ENCODE results near the gene NHLRC1. TPM values are rescaled to one million over a fixed set of nuclear protein-coding genes. Genes with fewer than 3 reads are reported as not detected.

Gene NHLRC1
- total RNA-seq, 1 donor, result 2.9 TPM

DNA sequence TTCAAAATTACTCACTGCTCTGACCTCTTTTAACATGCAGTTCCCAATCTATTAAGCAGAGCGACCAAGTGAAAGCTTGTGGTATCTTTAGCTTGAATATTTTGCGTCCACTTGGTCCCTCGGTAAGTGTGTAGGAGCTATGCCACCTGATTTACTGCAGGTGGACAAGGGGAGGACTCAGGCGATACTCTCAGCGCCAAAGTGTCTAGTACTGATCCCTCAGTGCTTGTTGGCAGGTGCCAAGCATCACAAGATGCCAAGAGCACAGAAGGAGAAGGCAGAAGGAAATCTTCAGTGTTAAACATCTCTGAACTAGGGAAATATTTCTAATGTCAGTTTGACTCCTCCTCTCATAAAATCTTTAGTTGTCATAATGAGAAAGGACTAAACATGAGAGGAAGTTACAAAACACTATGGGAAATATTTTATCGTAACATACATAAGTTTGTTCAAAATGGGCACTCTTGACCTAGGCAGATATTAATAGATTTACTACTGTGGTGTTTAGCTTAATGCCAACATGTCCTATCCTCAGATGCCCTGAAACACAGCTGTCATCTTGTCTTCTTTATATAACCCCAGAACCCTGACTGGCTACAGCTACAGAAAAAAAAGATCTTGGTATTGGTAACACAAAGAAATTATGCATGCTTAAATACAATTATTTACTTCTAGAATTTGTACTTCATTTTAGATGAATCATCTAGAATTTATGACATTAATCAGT is 19.5 kb downstream of the NHLRC1 start:
- TF ChIP-seq, protein P1, sequence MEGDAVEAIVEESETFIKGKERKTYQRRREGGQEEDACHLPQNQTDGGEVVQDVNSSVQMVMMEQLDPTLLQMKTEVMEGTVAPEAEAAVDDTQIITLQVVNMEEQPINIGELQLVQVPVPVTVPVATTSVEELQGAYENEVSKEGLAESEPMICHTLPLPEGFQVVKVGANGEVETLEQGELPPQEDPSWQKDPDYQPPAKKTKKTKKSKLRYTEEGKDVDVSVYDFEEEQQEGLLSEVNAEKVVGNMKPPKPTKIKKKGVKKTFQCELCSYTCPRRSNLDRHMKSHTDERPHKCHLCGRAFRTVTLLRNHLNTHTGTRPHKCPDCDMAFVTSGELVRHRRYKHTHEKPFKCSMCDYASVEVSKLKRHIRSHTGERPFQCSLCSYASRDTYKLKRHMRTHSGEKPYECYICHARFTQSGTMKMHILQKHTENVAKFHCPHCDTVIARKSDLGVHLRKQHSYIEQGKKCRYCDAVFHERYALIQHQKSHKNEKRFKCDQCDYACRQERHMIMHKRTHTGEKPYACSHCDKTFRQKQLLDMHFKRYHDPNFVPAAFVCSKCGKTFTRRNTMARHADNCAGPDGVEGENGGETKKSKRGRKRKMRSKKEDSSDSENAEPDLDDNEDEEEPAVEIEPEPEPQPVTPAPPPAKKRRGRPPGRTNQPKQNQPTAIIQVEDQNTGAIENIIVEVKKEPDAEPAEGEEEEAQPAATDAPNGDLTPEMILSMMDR (IDR thresholded peaks at IDR 0.05; ENCODE audit: extremely low read depth, low read depth, low read length), result no peak
- H3K4me3 ChIP-seq (ENCODE audit: insufficient read depth, low read length), result no peak overlapping the region
- no peaks in the 10 kb centered on the region for H3K9me3 ChIP-seq (ENCODE audit: low read depth, low read length)
- H3K36me3 ChIP-seq (ENCODE audit: insufficient read depth, low read length), result no peaks in the 10 kb centered on the region
- no peaks in the 10 kb centered on the region for H4K20me1 ChIP-seq (ENCODE audit: insufficient read depth, low read length)
- no peak for DNase-seq (ENCODE audit: insufficient read length, low spot score, missing footprints)
- H3K27me3 ChIP-seq (ENCODE audit: insufficient read depth, low read length), result no peaks in the 10 kb centered on the region
- no peaks in the 10 kb centered on the region for H3K79me2 ChIP-seq (ENCODE audit: insufficient read depth, low read length)
- peaks cover 8% of the 10 kb centered on the region for H3K4me1 ChIP-seq (ENCODE audit: insufficient read depth, low read length)
- H2AFZ ChIP-seq (ENCODE audit: low read length), result no peak overlapping the region
- H3K27ac ChIP-seq (ENCODE audit: low read depth, low read length), result no peak overlapping the region
- no peak overlapping the region for H3K4me2 ChIP-seq (ENCODE audit: insufficient read depth, low read length)

DNA sequence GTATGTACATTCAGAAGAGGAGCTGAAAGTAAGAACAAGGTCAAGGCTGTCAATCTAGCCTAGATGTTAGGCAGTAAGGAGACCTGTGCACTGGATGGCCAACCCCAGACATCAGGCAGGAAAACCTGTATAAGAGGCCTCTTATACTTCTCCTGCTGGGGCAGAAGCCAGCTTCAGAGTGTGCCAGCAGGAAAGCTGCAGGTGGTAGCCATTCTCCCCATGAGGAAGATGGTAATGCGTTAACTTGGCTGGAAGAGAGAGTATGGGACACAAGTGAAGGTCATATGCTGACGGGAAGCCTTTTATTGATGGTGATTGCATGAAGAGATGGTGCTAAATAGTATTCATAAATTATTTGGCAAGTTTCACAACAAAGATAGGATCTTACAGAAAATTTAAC is 20.6 kb downstream of the NHLRC1 start:
- H2AFZ ChIP-seq (ENCODE audit: low read length), result peak overlapping the region; percentile 12
- DNase-seq (ENCODE audit: insufficient read length, low spot score, missing footprints), result no peak
- H4K20me1 ChIP-seq (ENCODE audit: insufficient read depth, low read length), result no peaks in the 10 kb centered on the region
- H3K27ac ChIP-seq (ENCODE audit: low read depth, low read length), result no peak overlapping the region
- TF ChIP-seq, protein P1 (IDR thresholded peaks at IDR 0.05; ENCODE audit: extremely low read depth, low read depth, low read length), result no peak
- no peak overlapping the region for H3K4me3 ChIP-seq (ENCODE audit: insufficient read depth, low read length)
- H3K79me2 ChIP-seq (ENCODE audit: insufficient read depth, low read length), result no peaks in the 10 kb centered on the region
- peaks cover 8% of the 10 kb centered on the region for H3K4me1 ChIP-seq (ENCODE audit: insufficient read depth, low read length)
- H3K4me2 ChIP-seq (ENCODE audit: insufficient read depth, low read length), result no peak overlapping the region
- no peaks in the 10 kb centered on the region for H3K36me3 ChIP-seq (ENCODE audit: insufficient read depth, low read length)
- no peaks in the 10 kb centered on the region for H3K9me3 ChIP-seq (ENCODE audit: low read depth, low read length)
- H3K27me3 ChIP-seq (ENCODE audit: insufficient read depth, low read length), result no peaks in the 10 kb centered on the region

- no peaks in the 10 kb centered on the region for H3K27me3 ChIP-seq (ENCODE audit: insufficient read depth, low read length)
- H3K4me1 ChIP-seq (ENCODE audit: insufficient read depth, low read length), result peaks cover 8% of the 10 kb centered on the region
- no peaks in the 10 kb centered on the region for H3K36me3 ChIP-seq (ENCODE audit: insufficient read depth, low read length)
- H3K4me2 ChIP-seq (ENCODE audit: insufficient read depth, low read length), result no peak overlapping the region
- H3K4me3 ChIP-seq (ENCODE audit: insufficient read depth, low read length), result no peak overlapping the region
- H2AFZ ChIP-seq (ENCODE audit: low read length), result no peak overlapping the region
- H3K27ac ChIP-seq (ENCODE audit: low read depth, low read length), result no peak overlapping the region
- peak; percentile 41 for DNase-seq (ENCODE audit: insufficient read length, low spot score, missing footprints)
- TF ChIP-seq, protein P1 (IDR thresholded peaks at IDR 0.05; ENCODE audit: extremely low read depth, low read depth, low read length), result no peak
- H3K9me3 ChIP-seq (ENCODE audit: low read depth, low read length), result no peaks in the 10 kb centered on the region
- H3K79me2 ChIP-seq (ENCODE audit: insufficient read depth, low read length), result no peaks in the 10 kb centered on the region
- no peaks in the 10 kb centered on the region for H4K20me1 ChIP-seq (ENCODE audit: insufficient read depth, low read length)
These were observed 21.2 kb downstream of the NHLRC1 start for GRCh38 chr6:18101271-18101670.

DNA sequence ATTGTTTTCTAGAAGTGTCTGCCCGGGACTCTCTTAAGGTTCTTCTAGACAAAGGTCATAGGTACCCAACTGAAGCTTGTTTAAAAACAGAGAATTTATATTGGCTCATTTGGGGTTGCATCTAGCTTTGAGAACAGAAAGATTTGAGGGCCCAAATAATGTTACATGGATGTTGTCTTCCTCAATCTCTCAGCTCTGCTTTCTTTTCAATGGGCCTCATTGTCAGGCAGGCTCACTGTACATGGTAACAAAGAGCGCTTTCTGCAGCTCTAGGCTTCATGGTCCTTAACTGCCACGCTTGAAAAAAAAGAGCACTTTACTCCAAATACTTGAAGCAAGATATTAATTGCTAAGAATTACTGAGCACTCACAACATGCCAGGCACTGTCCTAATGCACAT is 22.2 kb downstream of the NHLRC1 start:
- Histone ChIP-seq H3K36me3 (ENCODE audit: insufficient read depth, low read length) (no peaks in the 10 kb centered on the region), H3K9me3 (ENCODE audit: low read depth, low read length) (no peaks in the 10 kb centered on the region), H4K20me1 (ENCODE audit: insufficient read depth, low read length) (no peaks in the 10 kb centered on the region), H3K79me2 (ENCODE audit: insufficient read depth, low read length) (no peaks in the 10 kb centered on the region), H2AFZ (ENCODE audit: low read length) (no peak overlapping the region), H3K4me3 (ENCODE audit: insufficient read depth, low read length) (no peak overlapping the region), H3K4me1 (ENCODE audit: insufficient read depth, low read length) (peaks cover 8% of the 10 kb centered on the region), H3K27ac (ENCODE audit: low read depth, low read length) (no peak overlapping the region), H3K4me2 (ENCODE audit: insufficient read depth, low read length) (no peak overlapping the region), H3K27me3 (ENCODE audit: insufficient read depth, low read length) (no peaks in the 10 kb centered on the region)
- no peak for DNase-seq (ENCODE audit: insufficient read length, low spot score, missing footprints)
- TF ChIP-seq, protein P1 (IDR thresholded peaks at IDR 0.05; ENCODE audit: extremely low read depth, low read depth, low read length), result no peak

Measured in osteoblast (primary cell).